K562 (cell line): ENCODE measurements around the gene MAP2K7. TPM values are rescaled to one million over a fixed set of nuclear protein-coding genes. Genes with fewer than 3 reads are reported as not detected.

Experiments
- ATAC-seq: fragments of 200-7000 bp; cut with Tn5 transposase; 3 replicates; pipeline ENCODE4 v1.9.1; 2020; ENCODE audit warnings: moderate library complexity
- BruUV-seq: library from RNA; stranded (reverse); fragments of 400-500 nt; replicated peaks from 2 replicates; lab custom pipeline; 2021; lab: Mats Ljungman, UMichigan
- CTCF ChIA-PET: fragments of 300-600 bp; formaldehyde crosslinking; extraction: SDS; loops from one replicate; lab custom pipeline; 2021; ENCODE audit warnings: low intra/inter-chr PET ratio; lab: Yijun Ruan, JAX
- POLR2A ChIA-PET: fragments of 300-600, 350-650 bp; sonication (Branson Sonifier 250); formaldehyde crosslinking; extraction: SDS; loops from one replicate; lab custom pipeline; 2021; ENCODE audit warnings: antibody characterized with exemption, inconsistent platforms; lab: Yijun Ruan, JAX
- DNase-seq, 4 experiments: peaks; one replicate each; pipeline versions ENCODE4 v3.0.0 to v3.0.0-alpha.2; 2011 to 2018; ENCODE audit warnings: low spot score in 3 of 4, mixed read lengths in 3 of 4; ENCODE audit errors: extremely low read depth in 1 of 4
- FAIRE-seq: peaks from 2 replicates; lab custom pipeline; 2011; peaks lifted over from hg19 to GRCh38; lab: Jason Lieb, UNC
- H2AFZ ChIP-seq: 2 replicates; pipeline ENCODE4 v1.6.0; 2011; ENCODE audit warnings: low read depth, low read length, control low read depth, inconsistent platforms
- H3K27ac ChIP-seq: fragments of 200-600 bp; 3 replicates; pipeline ENCODE4 v1.8.0; 2011; ENCODE audit warnings: low read depth, mild to moderate bottlenecking, control low read depth, inconsistent platforms, low read length, moderate library complexity, mixed read lengths; ENCODE audit errors: extremely low read depth
- H3K27me3 ChIP-seq, 2 experiments: fragments of 300-600 bp in 1 of 2; 2 replicates in 1 of 2; 3 replicates in 1 of 2; pipeline versions ENCODE4 v1.6.0 to v1.8.0; 2011; ENCODE audit warnings: inconsistent platforms in 2 of 2, low read length in 2 of 2, mild to moderate bottlenecking in 1 of 2, mixed read lengths in 1 of 2, moderate library complexity in 1 of 2; ENCODE audit not compliant: control insufficient read depth in 2 of 2, insufficient read depth in 2 of 2
- H3K36me3 ChIP-seq: fragments of 300-600 bp; 3 replicates; pipeline ENCODE4 v1.8.0; 2011; ENCODE audit warnings: mild to moderate bottlenecking, low read length, inconsistent platforms; ENCODE audit not compliant: control insufficient read depth, insufficient read depth
- H3K4me1 ChIP-seq, 2 experiments: fragments of 200-600 bp in 1 of 2; replicated peaks in 1 of 2; 2 replicates in 1 of 2; 3 replicates in 1 of 2; pipeline versions ENCODE4 v1.5.1 to v1.8.0; 2011; ENCODE audit warnings: inconsistent platforms in 2 of 2, low read length in 2 of 2, mild to moderate bottlenecking in 1 of 2, mixed read lengths in 1 of 2, moderate library complexity in 1 of 2; ENCODE audit not compliant: control insufficient read depth in 2 of 2, insufficient read depth in 2 of 2
- H3K4me2 ChIP-seq: 2 replicates; pipeline ENCODE4 v1.6.1; 2011; ENCODE audit warnings: low read length, control low read depth, inconsistent platforms, mixed read lengths; ENCODE audit not compliant: insufficient read depth
- H3K4me3 ChIP-seq: fragments of 200-600 bp; sonication (generic), shearing (Covaris generic); 2 replicates; pipeline ENCODE4 v1.5.1; 2016; ENCODE audit warnings: control low read depth, inconsistent platforms
- H3K79me2 ChIP-seq: fragments of 200-600 bp; 3 replicates; pipeline ENCODE4 v1.8.0; 2011; ENCODE audit warnings: low read length, inconsistent platforms; ENCODE audit not compliant: control insufficient read depth, insufficient read depth
- H3K9ac ChIP-seq, 2 experiments: 2 replicates each; pipeline versions ENCODE4 v1.6.0 to v1.6.1; 2011; ENCODE audit warnings: low read depth in 2 of 2, low read length in 2 of 2, control low read depth in 1 of 2, inconsistent platforms in 1 of 2, mild to moderate bottlenecking in 1 of 2, mixed read lengths in 1 of 2; ENCODE audit not compliant: insufficient read depth in 1 of 2
- H3K9me1 ChIP-seq: one replicate; pipeline ENCODE4 v1.6.0; 2011; ENCODE audit warnings: inconsistent platforms, mild to moderate bottlenecking, low read length, moderate library complexity; ENCODE audit not compliant: control insufficient read depth, insufficient read depth
- H3K9me3 ChIP-seq: replicated peaks from 2 replicates; pipeline ENCODE4 v1.5.1; 2011; ENCODE audit warnings: low read depth, low read length, inconsistent platforms; ENCODE audit not compliant: control insufficient read depth, insufficient read depth
- H4K20me1 ChIP-seq: replicated peaks from 2 replicates; pipeline ENCODE4 v1.6.1; 2011; ENCODE audit warnings: low read length, inconsistent platforms, mixed read lengths; ENCODE audit not compliant: control insufficient read depth, insufficient read depth
- DEAF1 ChIP-seq: fragments of 450-650 bp; formaldehyde crosslinking; IDR thresholded peaks from 2 replicates; pipeline ENCODE4 v1.4.0; 2020; ENCODE audit warnings: mild to moderate bottlenecking, moderate library complexity
- NR2C2 ChIP-seq, 2 experiments: fragments of 200-800 bp in 1 of 2; sonication (Bioruptor generic) in 1 of 2; sonication (generic) in 1 of 2; formaldehyde crosslinking in 1 of 2; IDR thresholded peaks; 2 replicates each; pipeline versions ENCODE4 v1.6.1 to v1.8.0; 2016 to 2022; ENCODE audit warnings: mild to moderate bottlenecking in 1 of 2, missing compliant biosample characterization in 1 of 2, missing genetic modification characterization in 1 of 2, missing genetic modification reagents in 1 of 2
- POLR2A ChIP-seq: fragments of 450-650 bp; conservative IDR thresholded peaks from 2 replicates; pipeline ENCODE4 v1.6.1; 2016
- PRPF4 ChIP-seq: fragments of 200-400 bp; formaldehyde crosslinking; IDR thresholded peaks from one replicate; pipeline ENCODE4 v1.6.1; 2017; ENCODE audit warnings: low read length, low read depth, mild to moderate bottlenecking; ENCODE audit not compliant: insufficient read depth, poor library complexity, severe bottlenecking
- RBM25 ChIP-seq: fragments of 200-400 bp; formaldehyde crosslinking; IDR thresholded peaks from 2 replicates; pipeline ENCODE4 v1.6.1; 2018; ENCODE audit warnings: low read length, low read depth, moderate library complexity; ENCODE audit not compliant: severe bottlenecking
- ZBTB49 ChIP-seq: sonication (generic); formaldehyde crosslinking; IDR thresholded peaks from 2 replicates; pipeline ENCODE4 v1.8.0; 2022; ENCODE audit warnings: missing genetic modification reagents, mild to moderate bottlenecking, borderline replicate concordance
- ZNF609 ChIP-seq: sonication (generic); formaldehyde crosslinking; IDR thresholded peaks from 2 replicates; pipeline ENCODE4 v1.8.1; 2023; ENCODE audit warnings: missing genetic modification reagents, mild to moderate bottlenecking, borderline replicate concordance
- ZNF696 ChIP-seq: fragments of 250-450 bp; sonication (Bioruptor Pico); conservative IDR thresholded peaks from 2 replicates; pipeline ENCODE4 v1.4.0; 2020; ENCODE audit warnings: mild to moderate bottlenecking, moderate library complexity
- ZNF76 ChIP-seq: fragments of 250-450 bp; sonication (Bioruptor Pico); IDR thresholded peaks from 2 replicates; pipeline ENCODE4 v1.4.0; 2020; ENCODE audit warnings: mild to moderate bottlenecking, moderate library complexity, borderline replicate concordance
- WGBS: fragments of 100-300 bp; shearing (Covaris generic); methylation state at CpG from one replicate; pipeline ENCODE4 v1.1.6; 2016; ENCODE audit warnings: low coverage, mixed read lengths; ENCODE audit not compliant: insufficient coverage; ENCODE audit errors: missing lambda C conversion rate; 5-methylcytosine and 5-hydroxymethylcytosine counted together
- in situ Hi-C: fragments of 300-500 bp; cut with MboI; formaldehyde crosslinking; loops from 4 replicates; pipeline ENCODE4 v1.15.0; 2018; ENCODE audit warnings: inconsistent platforms, mixed read lengths
- intact Hi-C: fragments of 100-400 bp; cut with micrococcal nuclease; formaldehyde crosslinking; loops from 2 replicates; pipeline ENCODE4 v1.14.2; 2022
- polyA plus RNA-seq, 8 experiments: library from polyadenylated mRNA; depleted of rRNA in 4 of 8; stranded (reverse) in 5 of 8; unstranded in 3 of 8; fragments of >200 nt; fragmentation: Nextera tagmentation in 2 of 8; fragmentation: Illumina TruSeq in 1 of 8; extraction: Ambion mirVana in 2 of 8; extraction: Trizol in 1 of 8; gene quantifications; 2 replicates each; pipeline versions ENCODE4 v1.2.1 to v1.2.3, GENCODE V29; 2011 to 2014; ENCODE audit warnings: inconsistent platforms in 1 of 8, missing spikeins in 1 of 8
- total RNA-seq, 7 experiments: library from RNA; depleted of rRNA in 6 of 7; stranded (reverse); fragments of >200 nt in 6 of 7; fragmentation: Illumina TruSeq in 2 of 7; extraction: Trizol in 2 of 7; gene quantifications; 2 replicates each; pipeline versions ENCODE4 v1.2.1 to v1.2.3, GENCODE V29; 2011 to 2021; ENCODE audit warnings: low replicate concordance in 1 of 7

The MAP2K7 gene
- total and polyA plus RNA-seq, 9 of the 15 experiments (the other 6 are each of a cell fraction or from before 2014, with no cell fraction given), result 0.51 to 45.8 (median 14.1) TPM

GRCh38 chr19:7867092-7867844 is 36.4 kb upstream of the MAP2K7 start:
- ATAC-seq (no peak), FAIRE-seq (no peak), DNase-seq (no peak)
- H3K36me3 ChIP-seq, result no peaks in the 10 kb centered on the region
- no peaks in the 10 kb centered on the region for H3K9me1 ChIP-seq
- H3K79me2 ChIP-seq, result no peaks in the 10 kb centered on the region
- no peak overlapping the region for H2AFZ ChIP-seq
- POLR2A ChIA-PET, result no interaction called here
- no TSS peak for BruUV-seq
- intact Hi-C loops, result no loop called here
- CTCF ChIA-PET, result no interaction called here
- H4K20me1 ChIP-seq, result peaks cover 10% of the 10 kb centered on the region
- H3K9ac ChIP-seq, result peak overlapping the region in 1 of 2 experiments; percentile 61; a peak in 2 of 4 replicates
- WGBS, result 77% methylated on average over 9 of the region's 9 CpGs
- no peak overlapping the region for H3K4me2 ChIP-seq
- in situ Hi-C loops, result no loop called here
- H3K27ac ChIP-seq, result no peak overlapping the region
- no peaks in the 10 kb centered on the region for H3K9me3 ChIP-seq
- H3K4me1 ChIP-seq, result peaks cover 15 to 85% of the 10 kb centered on the region in 2 experiments
- H3K4me3 ChIP-seq, result no peak overlapping the region
- no peaks in the 10 kb centered on the region; a peak in 1 of 5 replicates for H3K27me3 ChIP-seq
- TF ChIP-seq POLR2A (no peak), ZNF696 (CRISPR knock-in tag) (no peak), ZNF609 (no peak), NR2C2 (CRISPR knock-in tag; IDR thresholded peaks at IDR 0.05) (no peak), NR2C2 (tag; IDR thresholded peaks at IDR 0.05) (no peak), ZNF76 (CRISPR knock-in tag) (no peak), PRPF4 (no peak), DEAF1 (no peak), ZBTB49 (CRISPR knock-in tag) (no peak), RBM25 (no peak)
